PFSK-1 (cell line): ENCODE measurements around the gene TEX13C.

ENCODE experiments used
- FOXP2 ChIP-seq: optimal IDR thresholded peaks from 2 replicates; pipeline ENCODE3; 2011; ENCODE audit warnings: borderline replicate concordance, control low read depth, inconsistent platforms; ENCODE audit not compliant: insufficient read depth; ENCODE audit errors: extremely low read length, extremely low read depth
- POLR2AphosphoS5 ChIP-seq: IDR thresholded peaks from 2 replicates; pipeline ENCODE4 v1.6.1; 2012; ENCODE audit warnings: low read depth, mild to moderate bottlenecking, control low read depth, low read length, moderate library complexity
- SIN3A ChIP-seq: IDR thresholded peaks from 2 replicates; pipeline ENCODE4 v1.6.1; 2012; ENCODE audit warnings: mild to moderate bottlenecking, low read length, moderate library complexity, borderline replicate concordance; ENCODE audit not compliant: insufficient read depth
- TAF1 ChIP-seq: IDR thresholded peaks from 2 replicates; pipeline ENCODE4 v1.6.1; 2012; ENCODE audit warnings: low read length, control low read depth, borderline replicate concordance; ENCODE audit not compliant: insufficient read depth
- TF ChIP-seq, protein P1 (sequence below), 2 experiments: IDR thresholded peaks; 2 replicates each; pipeline versions ENCODE4 v1.6.1 to v1.8.0; 2011 to 2012; ENCODE audit warnings: low read depth in 2 of 2, low read length in 2 of 2, control low read depth in 1 of 2, inconsistent platforms in 1 of 2, mild to moderate bottlenecking in 1 of 2, moderate library complexity in 1 of 2; ENCODE audit not compliant: insufficient read depth in 1 of 2

The TEX13C gene

DNA sequence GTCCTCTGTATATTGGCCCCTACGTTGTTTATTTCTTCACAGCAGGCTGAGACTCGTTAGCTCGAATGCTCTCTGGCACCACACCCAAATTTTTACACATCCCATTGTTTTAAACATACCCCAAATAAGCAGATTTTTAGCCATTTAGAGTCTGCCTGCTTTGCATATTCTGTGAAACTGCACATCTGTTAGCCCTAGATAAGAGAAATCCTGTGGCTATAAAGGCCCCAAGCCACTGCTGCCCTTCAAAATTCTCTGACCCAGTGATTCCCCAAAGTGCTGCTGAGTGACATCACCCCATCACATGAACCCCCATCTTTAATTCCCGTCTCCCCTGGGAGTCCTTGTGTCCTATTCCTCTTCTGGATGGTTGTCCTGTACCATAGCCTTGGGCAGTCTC is 20.8 kb downstream of the TEX13C start:
- TF ChIP-seq, protein P1, sequence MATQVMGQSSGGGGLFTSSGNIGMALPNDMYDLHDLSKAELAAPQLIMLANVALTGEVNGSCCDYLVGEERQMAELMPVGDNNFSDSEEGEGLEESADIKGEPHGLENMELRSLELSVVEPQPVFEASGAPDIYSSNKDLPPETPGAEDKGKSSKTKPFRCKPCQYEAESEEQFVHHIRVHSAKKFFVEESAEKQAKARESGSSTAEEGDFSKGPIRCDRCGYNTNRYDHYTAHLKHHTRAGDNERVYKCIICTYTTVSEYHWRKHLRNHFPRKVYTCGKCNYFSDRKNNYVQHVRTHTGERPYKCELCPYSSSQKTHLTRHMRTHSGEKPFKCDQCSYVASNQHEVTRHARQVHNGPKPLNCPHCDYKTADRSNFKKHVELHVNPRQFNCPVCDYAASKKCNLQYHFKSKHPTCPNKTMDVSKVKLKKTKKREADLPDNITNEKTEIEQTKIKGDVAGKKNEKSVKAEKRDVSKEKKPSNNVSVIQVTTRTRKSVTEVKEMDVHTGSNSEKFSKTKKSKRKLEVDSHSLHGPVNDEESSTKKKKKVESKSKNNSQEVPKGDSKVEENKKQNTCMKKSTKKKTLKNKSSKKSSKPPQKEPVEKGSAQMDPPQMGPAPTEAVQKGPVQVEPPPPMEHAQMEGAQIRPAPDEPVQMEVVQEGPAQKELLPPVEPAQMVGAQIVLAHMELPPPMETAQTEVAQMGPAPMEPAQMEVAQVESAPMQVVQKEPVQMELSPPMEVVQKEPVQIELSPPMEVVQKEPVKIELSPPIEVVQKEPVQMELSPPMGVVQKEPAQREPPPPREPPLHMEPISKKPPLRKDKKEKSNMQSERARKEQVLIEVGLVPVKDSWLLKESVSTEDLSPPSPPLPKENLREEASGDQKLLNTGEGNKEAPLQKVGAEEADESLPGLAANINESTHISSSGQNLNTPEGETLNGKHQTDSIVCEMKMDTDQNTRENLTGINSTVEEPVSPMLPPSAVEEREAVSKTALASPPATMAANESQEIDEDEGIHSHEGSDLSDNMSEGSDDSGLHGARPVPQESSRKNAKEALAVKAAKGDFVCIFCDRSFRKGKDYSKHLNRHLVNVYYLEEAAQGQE (IDR thresholded peaks at IDR 0.05; ENCODE audit: insufficient read depth in 1 of 2, low read depth in 2 of 2, low read length in 2 of 2), result no peak
- TF ChIP-seq FOXP2, result no peak
- TF ChIP-seq TAF1, result no peak
- TF ChIP-seq POLR2AphosphoS5, result no peak
- no peak for TF ChIP-seq SIN3A

DNA sequence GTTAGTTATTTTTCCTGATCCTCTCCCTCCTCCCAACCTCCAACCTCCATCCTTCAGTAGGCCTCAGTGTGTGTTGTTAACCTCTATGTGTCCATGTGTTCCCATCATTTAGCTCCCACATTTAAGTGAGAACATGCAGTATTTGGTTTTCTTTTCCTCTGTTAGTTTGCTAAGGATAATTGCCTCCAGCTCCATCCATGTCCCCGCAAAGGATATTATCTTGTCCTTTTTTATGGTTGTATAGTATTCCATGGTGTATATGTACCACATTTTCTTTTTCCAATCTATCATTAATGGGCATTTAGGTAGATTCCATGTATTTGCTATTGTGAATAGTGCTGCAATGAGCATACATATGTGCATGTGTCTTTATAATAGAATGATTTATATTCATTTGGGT is 54.5 kb downstream of the TEX13C start:
- no peak for TF ChIP-seq POLR2AphosphoS5
- no peak for TF ChIP-seq FOXP2
- TF ChIP-seq, protein P1 (IDR thresholded peaks at IDR 0.05; ENCODE audit: insufficient read depth in 1 of 2, low read depth in 2 of 2, low read length in 2 of 2), result no peak
- TF ChIP-seq SIN3A, result no peak
- no peak for TF ChIP-seq TAF1
